ENCODE data around the gene DHX8.
A peak's percentile ranks its signal among the peaks of the same experiment; 100 is the strongest.

Gene DHX8

GRCh38 chr17:43526886-43527648 is 43.3 kb downstream of the DHX8 start:
- no peak for DNase-seq

- no peak for DNase-seq
Measured at GRCh38 chr17:43528319-43528987, 44.7 kb downstream of the DHX8 start.

- no peak for DNase-seq
Measured at GRCh38 chr17:43528988-43529814, 45.4 kb downstream of the DHX8 start.

GRCh38 chr17:43529947-43530287 is 46.1 kb downstream of the DHX8 start:
- DNase-seq, result no peak

GRCh38 chr17:43530288-43531081 is 46.7 kb downstream of the DHX8 start:
- no peak for DNase-seq

GRCh38 chr17:43531082-43531378 is 47.3 kb downstream of the DHX8 start:
- DNase-seq, result no peak

GRCh38 chr17:43531955-43532354 is 48.2 kb downstream of the DHX8 start:
- DNase-seq, result no peak

GRCh38 chr17:43532581-43532980 is 48.8 kb downstream of the DHX8 start:
- no peak for DNase-seq

GRCh38 chr17:43533699-43534098 is 49.9 kb downstream of the DHX8 start:
- no peak for DNase-seq

GRCh38 chr17:43534909-43535308 is 51.1 kb downstream of the DHX8 start:
- no peak for DNase-seq

- DNase-seq, result no peak
Measured at GRCh38 chr17:43536236-43536992, 52.6 kb downstream of the DHX8 start.

GRCh38 chr17:43540821-43541674 is 57.3 kb downstream of the DHX8 start:
- DNase-seq, result no peak

- DNase-seq, result no peak
Measured at GRCh38 chr17:43542859-43543258, 59.1 kb downstream of the DHX8 start.

GRCh38 chr17:43543300-43543699 is 59.5 kb downstream of the DHX8 start:
- DNase-seq, result no peak

- no peak for DNase-seq
Measured at GRCh38 chr17:43543771-43544575, 60.2 kb downstream of the DHX8 start.

GRCh38 chr17:43545383-43545632 is 61.5 kb downstream of the DHX8 start:
- DNase-seq, result no peak

- peak in 1 of 2 experiments; percentile 58 for DNase-seq
Measured at GRCh38 chr17:43546319-43547188, 62.8 kb downstream of the DHX8 start, which contains the start of gene ETV4. ETV4 (minus strand) TSS chr17:43546340; CDS start chr17:43545617, 723 bp downstream.

- no peak for DNase-seq
Measured at GRCh38 chr17:43547189-43547550, 63.4 kb downstream of the DHX8 start.

GRCh38 chr17:43547659-43548256 is 64.0 kb downstream of the DHX8 start:
- no peak for DNase-seq

All from cerebellar nuclear complex (tissue), 1 donor.